A673 (cell line): ENCODE results near the gene ISLR.

Experiments used
- EZH2 ChIP-seq: fragments of 200-600 bp; sonication (generic); IDR thresholded peaks from 2 replicates; pipeline ENCODE4 v1.6.1; 2017; ENCODE audit warnings: borderline replicate concordance, low read depth, mild to moderate bottlenecking, mixed read lengths, antibody characterized with exemption, low read length; ENCODE audit not compliant: poor library complexity, severe bottlenecking
- TF ChIP-seq, protein P1 (sequence below): fragments of 300-800, 200-600 bp; sonication (generic); conservative IDR thresholded peaks from 2 replicates; pipeline ENCODE4 v1.5.1; 2017; ENCODE audit warnings: low read depth, mild to moderate bottlenecking, antibody characterized with exemption, low read length, moderate library complexity, mixed read lengths

- TF ChIP-seq, protein P1, sequence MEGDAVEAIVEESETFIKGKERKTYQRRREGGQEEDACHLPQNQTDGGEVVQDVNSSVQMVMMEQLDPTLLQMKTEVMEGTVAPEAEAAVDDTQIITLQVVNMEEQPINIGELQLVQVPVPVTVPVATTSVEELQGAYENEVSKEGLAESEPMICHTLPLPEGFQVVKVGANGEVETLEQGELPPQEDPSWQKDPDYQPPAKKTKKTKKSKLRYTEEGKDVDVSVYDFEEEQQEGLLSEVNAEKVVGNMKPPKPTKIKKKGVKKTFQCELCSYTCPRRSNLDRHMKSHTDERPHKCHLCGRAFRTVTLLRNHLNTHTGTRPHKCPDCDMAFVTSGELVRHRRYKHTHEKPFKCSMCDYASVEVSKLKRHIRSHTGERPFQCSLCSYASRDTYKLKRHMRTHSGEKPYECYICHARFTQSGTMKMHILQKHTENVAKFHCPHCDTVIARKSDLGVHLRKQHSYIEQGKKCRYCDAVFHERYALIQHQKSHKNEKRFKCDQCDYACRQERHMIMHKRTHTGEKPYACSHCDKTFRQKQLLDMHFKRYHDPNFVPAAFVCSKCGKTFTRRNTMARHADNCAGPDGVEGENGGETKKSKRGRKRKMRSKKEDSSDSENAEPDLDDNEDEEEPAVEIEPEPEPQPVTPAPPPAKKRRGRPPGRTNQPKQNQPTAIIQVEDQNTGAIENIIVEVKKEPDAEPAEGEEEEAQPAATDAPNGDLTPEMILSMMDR, result no peak
- no peak for TF ChIP-seq EZH2
Observed at GRCh38 chr15:74185710-74186348, 12.3 kb downstream of the ISLR start.
